Gastroesophageal sphincter (tissue), 3 donors: ENCODE results near the gene CCNH.

Experiments used
- CTCF ChIP-seq, 4 experiments: fragments of 200-600 bp in 2 of 4; fragments of 450-650 bp in 2 of 4; sonication (generic) in 1 of 4; IDR thresholded peaks; one replicate each; pipeline ENCODE4 v1.5.1; 2017 to 2019; ENCODE audit warnings: antibody characterized with exemption in 4 of 4, mild to moderate bottlenecking in 2 of 4, moderate library complexity in 2 of 4
- EP300 ChIP-seq: sonication (generic); formaldehyde crosslinking; IDR thresholded peaks from one replicate; pipeline ENCODE4 v1.6.1; 2017; ENCODE audit warnings: antibody characterized with exemption, mild to moderate bottlenecking
- POLR2A ChIP-seq, 2 donors: fragments of 450-650 bp; IDR thresholded peaks; one replicate each; pipeline ENCODE4 v1.6.1; 2017; ENCODE audit warnings: antibody characterized with exemption in 2 of 2, mild to moderate bottlenecking in 2 of 2, moderate library complexity in 1 of 2
- POLR2AphosphoS5 ChIP-seq: sonication (generic); formaldehyde crosslinking; IDR thresholded peaks from one replicate; pipeline ENCODE4 v1.6.1; 2017; ENCODE audit warnings: antibody characterized with exemption

GRCh38 chr5:87361536-87362213, 51.1 kb downstream of the CCNH start:
- TF ChIP-seq CTCF (IDR thresholded peaks at IDR 0.05) (no peak), EP300 (no peak), POLR2AphosphoS5 (no peak), POLR2A (IDR thresholded peaks at IDR 0.05) (no peak)
